K562 (cell line): ENCODE data around the gene FETUB. TPM values are rescaled to one million over a fixed set of nuclear protein-coding genes. Genes with fewer than 3 reads are reported as not detected.

Experiments used
- ATAC-seq: fragments of 200-7000 bp; cut with Tn5 transposase; 3 replicates; pipeline ENCODE4 v1.9.1; 2020; ENCODE audit warnings: moderate library complexity
- BruUV-seq: library from RNA; stranded (reverse); fragments of 400-500 nt; replicated peaks from 2 replicates; lab custom pipeline; 2021; lab: Mats Ljungman, UMichigan
- CTCF ChIA-PET: fragments of 300-600 bp; formaldehyde crosslinking; extraction: SDS; loops from one replicate; lab custom pipeline; 2021; ENCODE audit warnings: low intra/inter-chr PET ratio; lab: Yijun Ruan, JAX
- POLR2A ChIA-PET: fragments of 300-600, 350-650 bp; sonication (Branson Sonifier 250); formaldehyde crosslinking; extraction: SDS; loops from one replicate; lab custom pipeline; 2021; ENCODE audit warnings: antibody characterized with exemption, inconsistent platforms; lab: Yijun Ruan, JAX
- DNase-seq, 4 experiments: peaks; one replicate each; pipeline versions ENCODE4 v3.0.0 to v3.0.0-alpha.2; 2011 to 2018; ENCODE audit warnings: low spot score in 3 of 4, mixed read lengths in 3 of 4; ENCODE audit errors: extremely low read depth in 1 of 4
- FAIRE-seq: peaks from 2 replicates; lab custom pipeline; 2011; peaks lifted over from hg19 to GRCh38; lab: Jason Lieb, UNC
- H2AFZ ChIP-seq: 2 replicates; pipeline ENCODE4 v1.6.0; 2011; ENCODE audit warnings: low read depth, low read length, control low read depth, inconsistent platforms
- H3K27ac ChIP-seq: fragments of 200-600 bp; 3 replicates; pipeline ENCODE4 v1.8.0; 2011; ENCODE audit warnings: low read depth, mild to moderate bottlenecking, control low read depth, inconsistent platforms, low read length, moderate library complexity, mixed read lengths; ENCODE audit errors: extremely low read depth
- H3K27me3 ChIP-seq, 2 experiments: fragments of 300-600 bp in 1 of 2; 2 replicates in 1 of 2; 3 replicates in 1 of 2; pipeline versions ENCODE4 v1.6.0 to v1.8.0; 2011; ENCODE audit warnings: inconsistent platforms in 2 of 2, low read length in 2 of 2, mild to moderate bottlenecking in 1 of 2, mixed read lengths in 1 of 2, moderate library complexity in 1 of 2; ENCODE audit not compliant: control insufficient read depth in 2 of 2, insufficient read depth in 2 of 2
- H3K36me3 ChIP-seq: fragments of 300-600 bp; 3 replicates; pipeline ENCODE4 v1.8.0; 2011; ENCODE audit warnings: mild to moderate bottlenecking, low read length, inconsistent platforms; ENCODE audit not compliant: control insufficient read depth, insufficient read depth
- H3K4me1 ChIP-seq, 2 experiments: fragments of 200-600 bp in 1 of 2; replicated peaks in 1 of 2; 2 replicates in 1 of 2; 3 replicates in 1 of 2; pipeline versions ENCODE4 v1.5.1 to v1.8.0; 2011; ENCODE audit warnings: inconsistent platforms in 2 of 2, low read length in 2 of 2, mild to moderate bottlenecking in 1 of 2, mixed read lengths in 1 of 2, moderate library complexity in 1 of 2; ENCODE audit not compliant: control insufficient read depth in 2 of 2, insufficient read depth in 2 of 2
- H3K4me2 ChIP-seq: 2 replicates; pipeline ENCODE4 v1.6.1; 2011; ENCODE audit warnings: low read length, control low read depth, inconsistent platforms, mixed read lengths; ENCODE audit not compliant: insufficient read depth
- H3K4me3 ChIP-seq: fragments of 200-600 bp; sonication (generic), shearing (Covaris generic); 2 replicates; pipeline ENCODE4 v1.5.1; 2016; ENCODE audit warnings: control low read depth, inconsistent platforms
- H3K79me2 ChIP-seq: fragments of 200-600 bp; 3 replicates; pipeline ENCODE4 v1.8.0; 2011; ENCODE audit warnings: low read length, inconsistent platforms; ENCODE audit not compliant: control insufficient read depth, insufficient read depth
- H3K9ac ChIP-seq, 2 experiments: 2 replicates each; pipeline versions ENCODE4 v1.6.0 to v1.6.1; 2011; ENCODE audit warnings: low read depth in 2 of 2, low read length in 2 of 2, control low read depth in 1 of 2, inconsistent platforms in 1 of 2, mild to moderate bottlenecking in 1 of 2, mixed read lengths in 1 of 2; ENCODE audit not compliant: insufficient read depth in 1 of 2
- H3K9me1 ChIP-seq: one replicate; pipeline ENCODE4 v1.6.0; 2011; ENCODE audit warnings: inconsistent platforms, mild to moderate bottlenecking, low read length, moderate library complexity; ENCODE audit not compliant: control insufficient read depth, insufficient read depth
- H3K9me3 ChIP-seq: replicated peaks from 2 replicates; pipeline ENCODE4 v1.5.1; 2011; ENCODE audit warnings: low read depth, low read length, inconsistent platforms; ENCODE audit not compliant: control insufficient read depth, insufficient read depth
- H4K20me1 ChIP-seq: replicated peaks from 2 replicates; pipeline ENCODE4 v1.6.1; 2011; ENCODE audit warnings: low read length, inconsistent platforms, mixed read lengths; ENCODE audit not compliant: control insufficient read depth, insufficient read depth
- ETS2 ChIP-seq: IDR thresholded peaks from 2 replicates; pipeline ENCODE4 v1.6.1; 2016; ENCODE audit warnings: borderline replicate concordance, missing genetic modification characterization, mild to moderate bottlenecking, moderate library complexity, missing compliant biosample characterization; ENCODE audit not compliant: poor library complexity, severe bottlenecking
- HMGN3 ChIP-seq: IDR thresholded peaks from 2 replicates; pipeline ENCODE4 v1.6.1; 2011; ENCODE audit warnings: borderline replicate concordance, low read depth, mild to moderate bottlenecking, mixed read lengths, low read length; ENCODE audit not compliant: insufficient read length; ENCODE audit errors: extremely low read depth
- HNRNPL ChIP-seq: fragments of 200-400 bp; formaldehyde crosslinking; IDR thresholded peaks from 2 replicates; pipeline ENCODE4 v1.6.1; 2017; ENCODE audit warnings: low read depth, mild to moderate bottlenecking, low read length
- HOMEZ ChIP-seq: fragments of 250-450 bp; sonication (Bioruptor Pico); IDR thresholded peaks from 2 replicates; pipeline ENCODE4 v1.4.0; 2020; ENCODE audit warnings: mild to moderate bottlenecking, moderate library complexity
- MCM3 ChIP-seq: fragments of 450-650 bp; IDR thresholded peaks from 2 replicates; pipeline ENCODE4 v1.6.1; 2016
- MEIS2 ChIP-seq: fragments of 450-650 bp; IDR thresholded peaks from 2 replicates; pipeline ENCODE4 v1.6.1; 2014; ENCODE audit warnings: mild to moderate bottlenecking; ENCODE audit not compliant: partially characterized antibody
- PCBP1 ChIP-seq: fragments of 200-400 bp; formaldehyde crosslinking; IDR thresholded peaks from 2 replicates; pipeline ENCODE4 v1.6.1; 2018; ENCODE audit warnings: mild to moderate bottlenecking, low read depth, low read length; ENCODE audit not compliant: poor library complexity, severe bottlenecking
- POLR2A ChIP-seq: fragments of 450-650 bp; conservative IDR thresholded peaks from 2 replicates; pipeline ENCODE4 v1.6.1; 2016
- RREB1 ChIP-seq: fragments of 250-450 bp; sonication (Bioruptor Pico); IDR thresholded peaks from 2 replicates; pipeline ENCODE4 v1.4.0; 2020
- ZBTB34 ChIP-seq: fragments of 250-450 bp; sonication (Bioruptor Pico); IDR thresholded peaks from 2 replicates; pipeline ENCODE4 v1.8.0; 2021; ENCODE audit warnings: mild to moderate bottlenecking, moderate library complexity
- ZNF263 ChIP-seq: sonication (generic); formaldehyde crosslinking; IDR thresholded peaks from 2 replicates; pipeline ENCODE4 v1.8.0; 2022; ENCODE audit warnings: mild to moderate bottlenecking, missing genetic modification reagents, borderline replicate concordance
- ZNF511 ChIP-seq: sonication (generic); formaldehyde crosslinking; IDR thresholded peaks from 2 replicates; pipeline ENCODE4 v1.8.0; 2022; ENCODE audit warnings: mild to moderate bottlenecking, missing genetic modification reagents
- WGBS: fragments of 100-300 bp; shearing (Covaris generic); methylation state at CpG from one replicate; pipeline ENCODE4 v1.1.6; 2016; ENCODE audit warnings: low coverage, mixed read lengths; ENCODE audit not compliant: insufficient coverage; ENCODE audit errors: missing lambda C conversion rate; 5-methylcytosine and 5-hydroxymethylcytosine counted together
- in situ Hi-C: fragments of 300-500 bp; cut with MboI; formaldehyde crosslinking; loops from 4 replicates; pipeline ENCODE4 v1.15.0; 2018; ENCODE audit warnings: inconsistent platforms, mixed read lengths
- intact Hi-C: fragments of 100-400 bp; cut with micrococcal nuclease; formaldehyde crosslinking; loops from 2 replicates; pipeline ENCODE4 v1.14.2; 2022
- polyA plus RNA-seq, 8 experiments: library from polyadenylated mRNA; depleted of rRNA in 4 of 8; stranded (reverse) in 5 of 8; unstranded in 3 of 8; fragments of >200 nt; fragmentation: Nextera tagmentation in 2 of 8; fragmentation: Illumina TruSeq in 1 of 8; extraction: Ambion mirVana in 2 of 8; extraction: Trizol in 1 of 8; gene quantifications; 2 replicates each; pipeline versions ENCODE4 v1.2.1 to v1.2.3, GENCODE V29; 2011 to 2014; ENCODE audit warnings: inconsistent platforms in 1 of 8, missing spikeins in 1 of 8
- total RNA-seq, 7 experiments: library from RNA; depleted of rRNA in 6 of 7; stranded (reverse); fragments of >200 nt in 6 of 7; fragmentation: Illumina TruSeq in 2 of 7; extraction: Trizol in 2 of 7; gene quantifications; 2 replicates each; pipeline versions ENCODE4 v1.2.1 to v1.2.3, GENCODE V29; 2011 to 2021; ENCODE audit warnings: low replicate concordance in 1 of 7

FETUB gene
- total and polyA plus RNA-seq, 9 of the 15 experiments (the other 6 are each of a cell fraction or from before 2014, with no cell fraction given): not detected

- FAIRE-seq (no peak), ATAC-seq (no peak), DNase-seq (no peak)
- ChIA-PET POLR2A (interaction anchor here (1.4 kb wide), 1 partner anchor 190 kb away, joined by 4 read pairs; the partner anchor contains the start of gene EIF4A2), CTCF (no interaction called here)
- H2AFZ ChIP-seq: no peak overlapping the region
- no peaks in the 10 kb centered on the region for H3K36me3 ChIP-seq
- H3K4me1 ChIP-seq: peaks cover 0 to 28% of the 10 kb centered on the region in 2 experiments; a peak in 4 of 5 replicates
- in situ Hi-C loops: no loop called here
- no peaks in the 10 kb centered on the region for H3K9me1 ChIP-seq
- BruUV-seq: no TSS peak
- H3K27me3 ChIP-seq: no peaks in the 10 kb centered on the region
- intact Hi-C loops: no loop called here
- no peak overlapping the region for H3K4me3 ChIP-seq
- H4K20me1 ChIP-seq: no peaks in the 10 kb centered on the region
- H3K9ac ChIP-seq: no peak overlapping the region
- no peaks in the 10 kb centered on the region for H3K9me3 ChIP-seq
- H3K4me2 ChIP-seq: no peak overlapping the region
- H3K27ac ChIP-seq: no peak overlapping the region
- H3K79me2 ChIP-seq: no peaks in the 10 kb centered on the region
- 87% methylated on average over 3 of the region's 3 CpGs for WGBS
- no peak for TF ChIP-seq ZNF511
- no peak for TF ChIP-seq RREB1 (CRISPR knock-in tag)
- TF ChIP-seq HMGN3: no peak
- TF ChIP-seq HOMEZ: no peak
- no peak for TF ChIP-seq ETS2 (tag)
- no peak for TF ChIP-seq ZBTB34 (CRISPR knock-in tag)
- no peak for TF ChIP-seq POLR2A
- no peak for TF ChIP-seq HNRNPL
- TF ChIP-seq ZNF263 (CRISPR knock-in tag): no peak
- TF ChIP-seq MEIS2: no peak
- TF ChIP-seq PCBP1: no peak
- TF ChIP-seq MCM3: no peak
These were observed 46.3 kb upstream of the FETUB start for GRCh38 chr3:186593862-186594261.
